GM23338 (cell line): ENCODE results near the gene CTNND2.

Source experiments
- CTCF ChIP-seq, 2 experiments: fragments of 200-600 bp in 1 of 2; sonication (generic) in 1 of 2; conservative IDR thresholded peaks; 2 replicates each; pipeline versions ENCODE4 v1.5.1 to v1.6.1; 2016 to 2017; ENCODE audit warnings: antibody characterized with exemption in 2 of 2, low read depth in 2 of 2, mild to moderate bottlenecking in 2 of 2, moderate library complexity in 1 of 2
- EZH2 ChIP-seq: fragments of 200-600 bp; sonication (generic); IDR thresholded peaks from one replicate; pipeline ENCODE4 v1.8.0; 2017; ENCODE audit warnings: antibody characterized with exemption, mild to moderate bottlenecking, low read depth; ENCODE audit not compliant: unreplicated experiment
- REST ChIP-seq: IDR thresholded peaks from one replicate; pipeline ENCODE4 v1.6.1; 2018; ENCODE audit warnings: antibody characterized with exemption; ENCODE audit not compliant: unreplicated experiment
- ZNF462 ChIP-seq: fragments of 250-450 bp; sonication (Bioruptor Pico); IDR thresholded peaks from 2 replicates; pipeline ENCODE4 v1.5.0; 2020; ENCODE audit warnings: mild to moderate bottlenecking, moderate library complexity

GRCh38 chr5:11310158-11310557, 594.1 kb downstream of the CTNND2 start:
- no peak for TF ChIP-seq CTCF (conservative IDR thresholded peaks at IDR 0.05; ENCODE audit: low read depth in 2 of 2)
- no peak for TF ChIP-seq REST
- no peak for TF ChIP-seq EZH2
- no peak for TF ChIP-seq ZNF462 (CRISPR knock-in tag)
